Measurements from ENCODE around the gene SLC8A1. TPM values are rescaled to one million over a fixed set of nuclear protein-coding genes. Genes with fewer than 3 reads are reported as not detected.

SLC8A1 gene
- total RNA-seq, 4 donors from 2014 or later: 2.2 to 45.0 (median 9.6) TPM

DNA sequence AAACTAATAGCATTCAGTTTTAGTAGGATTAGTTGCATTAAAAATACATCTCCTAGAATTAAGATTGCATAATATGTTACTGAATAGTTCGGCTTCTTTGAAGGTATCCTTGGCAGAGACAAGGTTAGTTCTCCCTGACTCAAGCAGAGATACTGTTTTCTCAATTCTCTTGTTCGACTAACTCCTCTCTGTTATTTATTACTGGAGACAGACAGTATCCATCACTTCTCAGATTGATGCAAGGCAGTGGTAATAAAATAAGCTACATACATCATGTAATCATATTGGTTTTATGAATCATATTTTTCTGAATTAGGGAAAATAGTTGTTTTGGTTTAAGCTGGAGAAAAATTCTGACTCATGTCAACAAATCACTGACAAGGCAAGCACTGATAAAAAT, 134.8 kb downstream of the SLC8A1 start:
- Histone ChIP-seq H3K36me3 (no peaks in the 10 kb centered on the region), H3K4me3 (no peak overlapping the region), H3K4me1 (peaks cover 0 to 20% (median 0%) of the 10 kb centered on the region in 3 donors), H3K27me3 (no peaks in the 10 kb centered on the region), H3K27ac (no peak overlapping the region), H3K9me3 (peaks cover 0 to 8% (median 0%) of the 10 kb centered on the region in 3 donors)
- TF ChIP-seq, protein P1, sequence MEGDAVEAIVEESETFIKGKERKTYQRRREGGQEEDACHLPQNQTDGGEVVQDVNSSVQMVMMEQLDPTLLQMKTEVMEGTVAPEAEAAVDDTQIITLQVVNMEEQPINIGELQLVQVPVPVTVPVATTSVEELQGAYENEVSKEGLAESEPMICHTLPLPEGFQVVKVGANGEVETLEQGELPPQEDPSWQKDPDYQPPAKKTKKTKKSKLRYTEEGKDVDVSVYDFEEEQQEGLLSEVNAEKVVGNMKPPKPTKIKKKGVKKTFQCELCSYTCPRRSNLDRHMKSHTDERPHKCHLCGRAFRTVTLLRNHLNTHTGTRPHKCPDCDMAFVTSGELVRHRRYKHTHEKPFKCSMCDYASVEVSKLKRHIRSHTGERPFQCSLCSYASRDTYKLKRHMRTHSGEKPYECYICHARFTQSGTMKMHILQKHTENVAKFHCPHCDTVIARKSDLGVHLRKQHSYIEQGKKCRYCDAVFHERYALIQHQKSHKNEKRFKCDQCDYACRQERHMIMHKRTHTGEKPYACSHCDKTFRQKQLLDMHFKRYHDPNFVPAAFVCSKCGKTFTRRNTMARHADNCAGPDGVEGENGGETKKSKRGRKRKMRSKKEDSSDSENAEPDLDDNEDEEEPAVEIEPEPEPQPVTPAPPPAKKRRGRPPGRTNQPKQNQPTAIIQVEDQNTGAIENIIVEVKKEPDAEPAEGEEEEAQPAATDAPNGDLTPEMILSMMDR (IDR thresholded peaks at IDR 0.05): no peak
- TF ChIP-seq POLR2A (IDR thresholded peaks at IDR 0.05): no peak
- 22 to 46% methylated on average over 2 of the region's 2 CpGs for WGBS, 2 donors
- DNase-seq: no peak
- intact Hi-C loops (cut with DNase I): no loop called here

DNA sequence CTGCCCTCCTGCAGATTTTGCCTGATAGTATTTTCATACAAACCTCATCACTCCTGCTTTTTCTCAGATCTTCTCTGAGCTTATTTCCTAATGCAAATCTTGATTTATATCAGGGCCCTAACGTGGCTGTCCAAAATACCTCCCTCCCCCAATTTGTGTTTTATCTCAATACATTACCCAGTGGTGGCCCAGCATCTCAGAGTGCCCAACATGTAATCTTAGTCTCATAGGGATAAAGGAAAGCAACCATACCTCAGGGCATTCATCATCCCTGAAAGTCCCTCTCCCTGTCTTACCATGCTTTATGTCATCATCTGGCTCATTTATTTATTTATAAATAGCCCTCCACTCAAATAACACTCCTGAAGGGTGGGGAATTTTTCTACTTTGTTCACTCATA, 135.3 kb downstream of the SLC8A1 start:
- WGBS, 2 donors: 42 to 47% methylated on average over 1 of the region's 1 CpG
- Histone ChIP-seq H3K4me3 (no peak overlapping the region), H3K4me1 (peaks cover 0 to 20% (median 0%) of the 10 kb centered on the region in 3 donors), H3K9me3 (peaks cover 0 to 8% (median 0%) of the 10 kb centered on the region in 3 donors), H3K27ac (no peak overlapping the region), H3K27me3 (no peaks in the 10 kb centered on the region), H3K36me3 (no peaks in the 10 kb centered on the region)
- DNase-seq: no peak
- intact Hi-C loops (cut with DNase I): no loop called here
- TF ChIP-seq, protein P1 (IDR thresholded peaks at IDR 0.05): no peak
- TF ChIP-seq POLR2A (IDR thresholded peaks at IDR 0.05): no peak

DNA sequence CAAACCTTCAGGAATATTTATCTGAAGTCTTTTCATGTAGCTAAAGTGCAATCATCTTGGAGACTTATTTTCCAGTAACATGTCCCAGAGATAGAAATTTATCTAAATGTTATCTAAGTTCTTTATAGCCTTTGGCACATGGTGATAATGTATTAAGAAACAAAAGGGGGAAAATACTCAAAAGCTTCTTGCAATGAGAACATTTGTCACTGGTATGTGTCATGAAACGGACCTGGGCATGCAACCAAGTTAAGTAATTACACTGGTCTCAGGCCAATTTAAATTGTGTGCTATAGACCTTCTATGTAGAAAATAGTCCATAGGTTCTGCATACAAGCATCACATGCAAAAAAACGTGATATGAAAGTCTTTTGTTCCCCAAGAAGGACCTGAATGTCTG, 136.2 kb downstream of the SLC8A1 start:
- WGBS, 2 donors: 19 to 25% methylated on average over 2 of the region's 2 CpGs
- DNase-seq: no peak

DNA sequence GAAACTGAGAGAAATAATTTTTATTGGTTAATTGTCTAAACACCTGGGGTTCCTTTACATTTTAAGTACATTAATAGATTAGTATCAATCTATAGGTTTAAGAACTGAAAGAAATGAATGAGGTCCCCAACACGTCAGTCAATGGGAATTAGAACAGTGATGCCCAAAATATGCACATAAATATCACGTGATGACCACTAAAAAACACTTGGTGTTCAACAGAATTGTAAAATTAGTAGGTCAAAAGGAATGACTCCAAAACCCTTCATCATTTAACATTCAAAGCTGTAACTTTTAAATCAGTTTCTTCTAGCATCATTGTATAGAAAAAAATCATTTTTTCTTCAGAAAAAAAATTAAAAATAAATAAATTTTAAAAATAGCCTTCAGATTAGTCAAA, 140.9 kb downstream of the SLC8A1 start:
- Histone ChIP-seq H3K9me3 (peaks cover 0 to 8% (median 0%) of the 10 kb centered on the region in 3 donors), H3K36me3 (no peaks in the 10 kb centered on the region), H3K27me3 (no peaks in the 10 kb centered on the region), H3K27ac (no peak overlapping the region), H3K4me1 (peaks cover 0 to 6% (median 0%) of the 10 kb centered on the region in 3 donors), H3K4me3 (no peak overlapping the region)
- intact Hi-C loops (cut with DNase I): no loop called here
- no peak for TF ChIP-seq POLR2A (IDR thresholded peaks at IDR 0.05)
- TF ChIP-seq, protein P1 (IDR thresholded peaks at IDR 0.05): no peak
- DNase-seq: no peak
- WGBS, 2 donors: 36 to 66% methylated on average over 2 of the region's 2 CpGs

More for the DNA sequence above, 136.2 kb downstream of the SLC8A1 start:
- Histone ChIP-seq H3K27ac (no peak overlapping the region), H3K9me3 (peaks cover 0 to 8% (median 0%) of the 10 kb centered on the region in 3 donors), H3K27me3 (no peaks in the 10 kb centered on the region), H3K36me3 (no peaks in the 10 kb centered on the region), H3K4me3 (no peak overlapping the region), H3K4me1 (peaks cover 0 to 20% (median 0%) of the 10 kb centered on the region in 3 donors)
- TF ChIP-seq, protein P1 (IDR thresholded peaks at IDR 0.05): no peak
- TF ChIP-seq POLR2A (IDR thresholded peaks at IDR 0.05): no peak
- intact Hi-C loops (cut with DNase I): no loop called here

DNA sequence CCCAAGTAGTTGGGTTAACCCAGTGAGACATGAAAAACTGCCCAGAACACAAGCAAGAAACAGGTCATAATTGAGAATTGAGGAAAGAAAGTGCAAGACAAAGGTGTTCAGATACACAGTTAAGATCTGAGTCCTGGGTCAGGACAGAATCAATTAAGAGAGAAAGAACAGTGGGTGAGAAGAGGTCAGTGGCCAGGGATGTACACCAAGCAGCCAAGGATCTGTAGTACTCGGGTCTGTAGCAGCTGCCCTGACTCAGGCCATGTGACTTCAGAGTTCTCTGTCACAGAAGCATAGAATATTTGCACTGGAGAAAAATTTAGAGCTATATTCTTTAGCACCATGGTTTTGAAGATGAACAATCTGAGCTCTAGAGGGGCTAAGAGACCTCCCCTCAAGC, 141.6 kb downstream of the SLC8A1 start:
- Histone ChIP-seq H3K36me3 (no peaks in the 10 kb centered on the region), H3K4me3 (no peak overlapping the region), H3K9me3 (peaks cover 0 to 8% (median 0%) of the 10 kb centered on the region in 3 donors), H3K27me3 (no peaks in the 10 kb centered on the region), H3K27ac (no peak overlapping the region), H3K4me1 (no peaks in the 10 kb centered on the region)
- intact Hi-C loops (cut with DNase I): no loop called here
- 69 to 73% methylated on average over 1 of the region's 1 CpG for WGBS, 2 donors
- TF ChIP-seq, protein P1 (IDR thresholded peaks at IDR 0.05): no peak
- TF ChIP-seq POLR2A (IDR thresholded peaks at IDR 0.05): no peak
- no peak for DNase-seq
